ENCODE measurements around the gene DAND5. TPM values are rescaled to one million over a fixed set of nuclear protein-coding genes. Genes with fewer than 3 reads are reported as not detected.

The DAND5 gene
- total RNA-seq, 1 experiment from 2014 or later: not detected

Small RNAs within 50 kb of the gene (small RNA-seq; reads per million reads assigned to genes)
- gene MIR5695 (0 reads per million in 2 experiments), gene MIR6515 (0.02 to 0.05 reads per million in 2 experiments)

Other genes with a start within 250 kb of the DAND5 start
- gene TNPO2, start 245.6 kb upstream of the DAND5 start, total RNA-seq (2014; rRNA removed; shearing (Covaris generic)): 13.9 and 18.2 TPM in 2 replicates
- gene TRIR, start 234.9 kb upstream of the DAND5 start, total RNA-seq (2014; rRNA removed; shearing (Covaris generic)): 180 and 188 TPM in 2 replicates
- gene GET3, start 232.1 kb upstream of the DAND5 start, total RNA-seq (2014; rRNA removed; shearing (Covaris generic)): 100 and 120 TPM in 2 replicates
- gene BEST2, start 217.8 kb upstream of the DAND5 start, total RNA-seq (2014; rRNA removed; shearing (Covaris generic)): not detected in 2 replicates
- gene HOOK2, start 194.0 kb upstream of the DAND5 start, total RNA-seq (2014; rRNA removed; shearing (Covaris generic)): 4.9 and 5.7 TPM in 2 replicates
- 30.1 and 30.7 TPM in 2 replicates for gene JUNB, start 178.1 kb upstream of the DAND5 start, total RNA-seq (2014; rRNA removed; shearing (Covaris generic))
- not detected in 2 replicates for gene PRDX2, start 167.8 kb upstream of the DAND5 start, total RNA-seq (2014; rRNA removed; shearing (Covaris generic))
- gene THSD8, start 167.5 kb upstream of the DAND5 start, total RNA-seq (2014; rRNA removed; shearing (Covaris generic)): 4.7 TPM in 1 of 2 replicates, not detected in the other
- gene RNASEH2A, start 163.0 kb upstream of the DAND5 start, total RNA-seq (2014; rRNA removed; shearing (Covaris generic)): 27.6 and 29.2 TPM in 2 replicates
- gene RTBDN, start 135.0 kb upstream of the DAND5 start, total RNA-seq (2014; rRNA removed; shearing (Covaris generic)): 0.21 and 1.6 TPM in 2 replicates
- gene MAST1, start 131.1 kb upstream of the DAND5 start, total RNA-seq (2014; rRNA removed; shearing (Covaris generic)): 1.9 and 2.3 TPM in 2 replicates
- 74.1 and 75.9 TPM in 2 replicates for gene DNASE2, start 88.1 kb upstream of the DAND5 start, total RNA-seq (2014; rRNA removed; shearing (Covaris generic))
- 0.24 TPM in 1 of 2 replicates, not detected in the other for gene KLF1, start 82.4 kb upstream of the DAND5 start, total RNA-seq (2014; rRNA removed; shearing (Covaris generic))
- gene GCDH, start 78.4 kb upstream of the DAND5 start, total RNA-seq (2014; rRNA removed; shearing (Covaris generic)): 14.2 and 20.5 TPM in 2 replicates
- gene SYCE2, start 50.3 kb upstream of the DAND5 start, total RNA-seq (2014; rRNA removed; shearing (Covaris generic)): 0.50 and 0.64 TPM in 2 replicates
- gene FARSA, start 35.9 kb upstream of the DAND5 start, total RNA-seq (2014; rRNA removed; shearing (Covaris generic)): 42.1 and 44.7 TPM in 2 replicates
- gene CALR, start 31.0 kb upstream of the DAND5 start, total RNA-seq (2014; rRNA removed; shearing (Covaris generic)): 1,274 and 1,279 TPM in 2 replicates
- 126 and 134 TPM in 2 replicates for gene RAD23A, start 23.7 kb upstream of the DAND5 start, total RNA-seq (2014; rRNA removed; shearing (Covaris generic))
- 39.6 and 45.7 TPM in 2 replicates for gene GADD45GIP1, start 12.4 kb upstream of the DAND5 start, total RNA-seq (2014; rRNA removed; shearing (Covaris generic))
- 4.2 and 4.9 TPM in 2 replicates for gene NFIX, start 25.9 kb downstream of the DAND5 start, total RNA-seq (2014; rRNA removed; shearing (Covaris generic))
- not detected in 2 replicates for gene LYL1, start 133.3 kb downstream of the DAND5 start, total RNA-seq (2014; rRNA removed; shearing (Covaris generic))
- 32.9 and 36.8 TPM in 2 replicates for gene TRMT1, start 147.2 kb downstream of the DAND5 start, total RNA-seq (2014; rRNA removed; shearing (Covaris generic))
- gene NACC1, start 148.7 kb downstream of the DAND5 start, total RNA-seq (2014; rRNA removed; shearing (Covaris generic)): 38.9 and 44.2 TPM in 2 replicates
- gene STX10, start 180.8 kb downstream of the DAND5 start, total RNA-seq (2014; rRNA removed; shearing (Covaris generic)): 22.0 and 26.1 TPM in 2 replicates
- gene IER2, start 180.8 kb downstream of the DAND5 start, total RNA-seq (2014; rRNA removed; shearing (Covaris generic)): 7.8 and 8.5 TPM in 2 replicates